H1 (cell line): ENCODE data around the gene TMEM178B. TPM values are rescaled to one million over a fixed set of nuclear protein-coding genes. Genes with fewer than 3 reads are reported as not detected.

Experiments
- CTCF ChIA-PET: fragments of 300-600 bp; sonication (Branson Sonifier 250); formaldehyde crosslinking; loops from one replicate; lab custom pipeline; 2021; ENCODE audit not compliant: partially characterized antibody; lab: Charles Lee
- POLR2A ChIA-PET: fragments of 300-600 bp; sonication (Branson Sonifier 250); formaldehyde crosslinking; loops from one replicate; lab custom pipeline; 2021; ENCODE audit warnings: inconsistent platforms; ENCODE audit not compliant: partially characterized antibody; lab: Charles Lee
- DNase-seq, 2 experiments: peaks; one replicate each; pipeline versions ENCODE4 v3.0.0 to v3.0.0-alpha.2; 2010 to 2022; ENCODE audit warnings: low spot score in 2 of 2, low read depth in 1 of 2, mixed read lengths in 1 of 2
- FAIRE-seq: peaks from 2 replicates; lab custom pipeline; 2011; peaks lifted over from hg19 to GRCh38; lab: Jason Lieb, UNC
- H2AFZ ChIP-seq: 2 replicates; pipeline ENCODE4 v1.8.1; 2012; ENCODE audit warnings: low read length, inconsistent platforms
- H2AK5ac ChIP-seq: 2 replicates; pipeline ENCODE4 v1.6.1; 2013; ENCODE audit warnings: low read depth, low read length
- H2BK120ac ChIP-seq: replicated peaks from 2 replicates; pipeline ENCODE3; 2013; ENCODE audit warnings: low read depth, low read length, inconsistent platforms
- H2BK12ac ChIP-seq: 2 replicates; pipeline ENCODE4 v1.6.1; 2013; ENCODE audit warnings: low read depth, low read length
- H2BK15ac ChIP-seq: 2 replicates; pipeline ENCODE4 v1.6.1; 2013; ENCODE audit warnings: low read length
- H2BK20ac ChIP-seq: 2 replicates; pipeline ENCODE4 v1.6.1; 2013; ENCODE audit warnings: low read length
- H2BK5ac ChIP-seq: 2 replicates; pipeline ENCODE4 v1.6.1; 2013; ENCODE audit warnings: low read depth, low read length
- H3K14ac ChIP-seq: 2 replicates; pipeline ENCODE4 v1.6.1; 2013; ENCODE audit warnings: inconsistent platforms; ENCODE audit not compliant: insufficient read length
- H3K18ac ChIP-seq: 2 replicates; pipeline ENCODE4 v1.6.1; 2013; ENCODE audit warnings: low read length; ENCODE audit errors: extremely low read depth
- H3K23ac ChIP-seq: 2 replicates; pipeline ENCODE4 v1.6.1; 2013; ENCODE audit warnings: inconsistent platforms; ENCODE audit not compliant: insufficient read length
- H3K23me2 ChIP-seq: 2 replicates; pipeline ENCODE4 v1.6.1; 2013; ENCODE audit warnings: low read depth, low read length
- H3K27ac ChIP-seq: 2 replicates; pipeline ENCODE4 v1.6.1; 2011; ENCODE audit warnings: low read depth, low read length, inconsistent platforms
- H3K27me3 ChIP-seq, 4 experiments: replicated peaks in 1 of 4; 1 replicate in 1 of 4; 2 replicates in 3 of 4; pipeline versions ENCODE4 v1.6.1 to v1.8.1; 2011 to 2013; ENCODE audit warnings: low read length in 3 of 4, mild to moderate bottlenecking in 3 of 4, inconsistent platforms in 2 of 4, mixed read lengths in 2 of 4, moderate library complexity in 1 of 4; ENCODE audit not compliant: control insufficient read depth in 3 of 4, insufficient read depth in 3 of 4; ENCODE audit errors: extremely low read depth in 1 of 4
- H3K36me3 ChIP-seq, 4 experiments: 2 replicates each; pipeline versions ENCODE4 v1.6.1 to v1.8.1; 2011 to 2013; ENCODE audit warnings: mild to moderate bottlenecking in 4 of 4, low read length in 3 of 4, moderate library complexity in 2 of 4, control low read depth in 1 of 4, inconsistent platforms in 1 of 4; ENCODE audit not compliant: insufficient read depth in 4 of 4, control insufficient read depth in 2 of 4
- H3K4ac ChIP-seq: replicated peaks from 2 replicates; pipeline ENCODE3; 2013; ENCODE audit warnings: low read length, low read depth, mixed read lengths, inconsistent platforms; ENCODE audit not compliant: insufficient read length
- H3K4me1 ChIP-seq, 4 experiments: replicated peaks in 1 of 4; 1 replicate in 1 of 4; 2 replicates in 3 of 4; pipeline versions ENCODE4 v1.6.1 to v1.8.1; 2011 to 2013; ENCODE audit warnings: low read length in 3 of 4, inconsistent platforms in 2 of 4, mixed read lengths in 1 of 4; ENCODE audit not compliant: insufficient read depth in 4 of 4, control insufficient read depth in 3 of 4
- H3K4me2 ChIP-seq, 2 experiments: 2 replicates each; pipeline versions ENCODE4 v1.6.1 to v1.8.1; 2011 to 2013; ENCODE audit warnings: low read depth in 2 of 2, low read length in 2 of 2, control low read depth in 1 of 2, inconsistent platforms in 1 of 2, mild to moderate bottlenecking in 1 of 2; ENCODE audit not compliant: insufficient read depth in 1 of 2
- H3K4me3 ChIP-seq, 4 experiments: fragments of 200-600, 300-600 bp in 1 of 4; sonication (generic), shearing (Covaris generic), sonication (Bioruptor Twin) in 1 of 4; 2 replicates each; pipeline versions ENCODE4 v1.5.1 to v1.8.1; 2011 to 2016; ENCODE audit warnings: low read length in 4 of 4, low read depth in 3 of 4, control low read depth in 2 of 4, inconsistent platforms in 2 of 4, mild to moderate bottlenecking in 2 of 4, mixed read lengths in 1 of 4, moderate library complexity in 1 of 4; ENCODE audit not compliant: insufficient read depth in 2 of 4; ENCODE audit errors: extremely low read depth in 1 of 4
- H3K56ac ChIP-seq: replicated peaks from 2 replicates; pipeline ENCODE3; 2013; ENCODE audit warnings: low read depth, mild to moderate bottlenecking, mixed read lengths, low read length, inconsistent platforms; ENCODE audit not compliant: insufficient read length
- H3K79me1 ChIP-seq: 2 replicates; pipeline ENCODE4 v1.6.1; 2013; ENCODE audit warnings: low read depth, low read length, control low read depth
- H3K79me2 ChIP-seq, 2 experiments: 2 replicates each; pipeline versions ENCODE4 v1.6.1 to v1.8.1; 2012 to 2013; ENCODE audit warnings: low read length in 2 of 2, mild to moderate bottlenecking in 2 of 2, inconsistent platforms in 1 of 2; ENCODE audit not compliant: insufficient read depth in 2 of 2, control insufficient read depth in 1 of 2
- H3K9ac ChIP-seq, 4 experiments: replicated peaks in 1 of 4; 1 replicate in 1 of 4; 2 replicates in 3 of 4; pipeline versions ENCODE4 v1.6.1 to v1.8.1; 2011 to 2013; ENCODE audit warnings: low read depth in 3 of 4, low read length in 3 of 4, control low read depth in 2 of 4, mild to moderate bottlenecking in 2 of 4, moderate library complexity in 2 of 4, inconsistent platforms in 1 of 4; ENCODE audit errors: extremely low read depth in 1 of 4
- H3K9me3 ChIP-seq, 2 experiments: 2 replicates each; pipeline versions ENCODE4 v1.6.1 to v1.8.1; 2012 to 2013; ENCODE audit warnings: mild to moderate bottlenecking in 2 of 2, moderate library complexity in 2 of 2, control low read depth in 1 of 2, inconsistent platforms in 1 of 2, low read depth in 1 of 2, low read length in 1 of 2, mixed read lengths in 1 of 2; ENCODE audit not compliant: insufficient read depth in 2 of 2
- H4K20me1 ChIP-seq, 2 experiments: replicated peaks in 1 of 2; 2 replicates each; pipeline versions ENCODE3 to v1.8.1; 2011 to 2013; ENCODE audit warnings: inconsistent platforms in 2 of 2, low read length in 2 of 2, mild to moderate bottlenecking in 1 of 2; ENCODE audit not compliant: insufficient read depth in 2 of 2, control insufficient read depth in 1 of 2
- H4K5ac ChIP-seq: 2 replicates; pipeline ENCODE4 v1.6.1; 2013; ENCODE audit warnings: low read length, low read depth, mixed read lengths, inconsistent platforms; ENCODE audit not compliant: insufficient read length
- H4K8ac ChIP-seq: 2 replicates; pipeline ENCODE4 v1.8.0; 2013; ENCODE audit warnings: mild to moderate bottlenecking, moderate library complexity, low read length, inconsistent platforms; ENCODE audit not compliant: insufficient read depth; ENCODE audit errors: extremely low read depth
- H4K91ac ChIP-seq: replicated peaks from 2 replicates; pipeline ENCODE3; 2013; ENCODE audit warnings: low read length, mixed read lengths, inconsistent platforms; ENCODE audit not compliant: insufficient read length
- EGR1 ChIP-seq: IDR thresholded peaks from 2 replicates; pipeline ENCODE4 v1.6.1; 2011; ENCODE audit warnings: low read depth, low read length, borderline replicate concordance
- EZH2 ChIP-seq: fragments of 200-600 bp; sonication (generic); IDR thresholded peaks from 2 replicates; pipeline ENCODE4 v1.7.1; 2012; ENCODE audit warnings: low read depth, mild to moderate bottlenecking, moderate library complexity, low read length, inconsistent platforms; ENCODE audit not compliant: severe bottlenecking
- GABPA ChIP-seq: IDR thresholded peaks from 2 replicates; pipeline ENCODE4 v1.6.1; 2011; ENCODE audit warnings: mild to moderate bottlenecking, low read length, moderate library complexity, borderline replicate concordance; ENCODE audit not compliant: insufficient read depth
- MAFK ChIP-seq: IDR thresholded peaks from 2 replicates; pipeline ENCODE4 v1.6.1; 2012; ENCODE audit warnings: low read depth, mild to moderate bottlenecking, improper control_type of control experiment, low read length
- NANOG ChIP-seq: IDR thresholded peaks from 2 replicates; pipeline ENCODE4 v1.6.1; 2011; ENCODE audit warnings: low read length, low read depth, mild to moderate bottlenecking, inconsistent platforms; ENCODE audit not compliant: insufficient read depth, poor library complexity, severe bottlenecking
- POLR2A ChIP-seq, 2 experiments: IDR thresholded peaks; 1 replicate in 1 of 2; 2 replicates in 1 of 2; pipeline ENCODE4 v1.6.1; 2011; ENCODE audit warnings: low read depth in 2 of 2, low read length in 2 of 2, mild to moderate bottlenecking in 2 of 2; ENCODE audit errors: control extremely low read depth in 1 of 2
- SAP30 ChIP-seq: fragments of 300-600 bp; sonication (generic); IDR thresholded peaks from 2 replicates; pipeline ENCODE4 v1.7.1; 2012; ENCODE audit warnings: low read length, moderate library complexity, mild to moderate bottlenecking, inconsistent platforms; ENCODE audit not compliant: insufficient read depth, insufficient replicate concordance
- SP1 ChIP-seq: IDR thresholded peaks from 2 replicates; pipeline ENCODE4 v1.6.1; 2011; ENCODE audit warnings: low read depth, low read length
- SRF ChIP-seq: IDR thresholded peaks from 2 replicates; pipeline ENCODE4 v1.6.1; 2011; ENCODE audit warnings: mild to moderate bottlenecking, low read depth, low read length, moderate library complexity
- TAF7 ChIP-seq: optimal IDR thresholded peaks from 2 replicates; pipeline ENCODE3; 2011; ENCODE audit warnings: low read depth, mild to moderate bottlenecking, inconsistent platforms, low read length, moderate library complexity, borderline replicate concordance
- TBP ChIP-seq: IDR thresholded peaks from 2 replicates; pipeline ENCODE4 v1.6.1; 2011; ENCODE audit warnings: low read depth, low read length, improper control_type of control experiment
- TEAD4 ChIP-seq: IDR thresholded peaks from 2 replicates; pipeline ENCODE4 v1.6.1; 2012; ENCODE audit warnings: low read depth, low read length, inconsistent platforms, mixed read lengths
- ZNF274 ChIP-seq: IDR thresholded peaks from 2 replicates; pipeline ENCODE4 v1.7.0; 2012; ENCODE audit warnings: low read length, borderline replicate concordance; ENCODE audit errors: extremely low read depth
- WGBS, 2 experiments: shearing (Covaris generic) in 1 of 2; methylation state at CpG; one replicate each; pipeline versions ENCODE4 v1.1.6 to v1.1.7; 2013 to 2015; ENCODE audit warnings: low lambda C conversion rate in 2 of 2, mixed read lengths in 2 of 2, inconsistent platforms in 1 of 2, low coverage in 1 of 2, missing lambda C conversion rate in 1 of 2; ENCODE audit not compliant: insufficient replicate concordance in 2 of 2, insufficient coverage in 1 of 2, insufficient read length in 1 of 2; ENCODE audit errors: extremely low coverage in 1 of 2, missing lambda C conversion rate in 1 of 2; 5-methylcytosine and 5-hydroxymethylcytosine counted together
- polyA plus RNA-seq, 7 experiments: library from polyadenylated mRNA; depleted of rRNA in 3 of 7; stranded (reverse) in 5 of 7; unstranded in 2 of 7; fragments of >200 nt in 5 of 7; fragments of 200-250 nt in 2 of 7; gene quantifications; 1 replicate in 5 of 7; 2 replicates in 1 of 7; 4 replicates in 1 of 7; pipeline versions ENCODE4 v1.2.1 to v1.2.3, GENCODE V29; 2011 to 2013; ENCODE audit warnings: missing spikeins in 2 of 7, mixed read lengths in 2 of 7
- total RNA-seq: library from RNA; stranded (reverse); fragmentation: NEBNext Ultra II Directional; extraction: Animal tissue kit (Norgen Biotek cat#: 25700); gene quantifications from 2 replicates; pipeline ENCODE4 v1.2.1, GENCODE V29; 2021
- TF ChIP-seq, protein P1 (sequence below): IDR thresholded peaks from 2 replicates; pipeline ENCODE4 v1.6.1; 2011; ENCODE audit warnings: low read length, improper control_type of control experiment

Gene TMEM178B
- total and polyA plus RNA-seq, 2 of the 8 experiments (the other 6 are each of a cell fraction or from before 2014, with no cell fraction given), result 5.3 to 18.1 TPM

DNA sequence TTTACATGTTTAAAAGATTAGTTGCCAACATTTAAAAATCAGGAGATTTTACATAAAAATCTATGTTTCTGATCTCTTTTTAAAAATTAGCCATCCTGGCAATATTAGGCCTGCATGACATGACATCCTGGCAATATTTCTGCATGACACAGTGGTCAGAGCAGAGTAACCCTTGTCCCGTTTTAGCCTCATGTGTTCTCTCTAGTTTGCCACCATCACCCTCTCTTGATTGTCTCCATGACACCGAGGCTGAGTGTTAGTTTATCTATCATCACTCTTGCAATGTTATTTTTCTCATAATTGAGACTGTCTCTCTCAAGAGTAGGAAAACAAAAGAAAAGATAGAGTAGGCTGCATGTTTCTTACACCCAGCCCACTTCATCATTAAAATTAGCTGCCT is 287.6 kb downstream of the TMEM178B start:
- Histone ChIP-seq H3K14ac (no peak overlapping the region), H3K4me1 (peaks cover 3 to 11% (median 6%) of the 10 kb centered on the region in 4 experiments; a peak in 6 of 7 replicates), H3K4me2 (no peak overlapping the region), H3K79me1 (no peaks in the 10 kb centered on the region), H3K23ac (no peak overlapping the region), H3K56ac (no peak overlapping the region), H2BK5ac (no peak overlapping the region), H2BK20ac (no peak overlapping the region), H3K9me3 (0 out of 4 replicates have a peak, but pooled peaks cover 0 to 2% of the 10 kb centered on the region in 2 experiments), H4K5ac (no peak overlapping the region), H3K4me3 (no peak overlapping the region), H3K79me2 (no peaks in the 10 kb centered on the region), H3K18ac (no peak overlapping the region), H2AK5ac (no peak overlapping the region), H2BK120ac (no peak overlapping the region), H4K91ac (no peak overlapping the region), H2BK12ac (no peak overlapping the region), H3K4ac (no peak overlapping the region), H4K8ac (no peak overlapping the region), H3K23me2 (no peaks in the 10 kb centered on the region; the same call in 1 of the 2 replicates), H3K9ac (no peak overlapping the region), H2BK15ac (no peak overlapping the region), H3K27me3 (no peaks in the 10 kb centered on the region), H3K36me3 (no peaks in the 10 kb centered on the region), H2AFZ (no peak overlapping the region), H4K20me1 (no peaks in the 10 kb centered on the region), H3K27ac (no peak overlapping the region)
- WGBS, 2 experiments, result 85% methylated on average over 2 of the region's 2 CpGs; no CpG with 5 or more reads in 1 of the 2 experiments
- CTCF ChIA-PET, result no interaction called here
- POLR2A ChIA-PET, result interaction anchor here (0.6 kb wide), 1 partner anchor 47 kb away, joined by 3 read pairs; no protein-coding TSS in a partner anchor
- DNase-seq (no peak), FAIRE-seq (no peak)
- TF ChIP-seq SP1, result no peak
- no peak for TF ChIP-seq ZNF274
- no peak for TF ChIP-seq EGR1
- no peak for TF ChIP-seq GABPA
- TF ChIP-seq MAFK, result no peak
- TF ChIP-seq TBP, result no peak
- no peak for TF ChIP-seq TAF7
- TF ChIP-seq SRF, result no peak
- no peak for TF ChIP-seq POLR2A (IDR thresholded peaks at IDR 0.05; ENCODE audit: control extremely low read depth in 1 of 2, low read depth in 2 of 2, low read length in 2 of 2)
- TF ChIP-seq, protein P1, sequence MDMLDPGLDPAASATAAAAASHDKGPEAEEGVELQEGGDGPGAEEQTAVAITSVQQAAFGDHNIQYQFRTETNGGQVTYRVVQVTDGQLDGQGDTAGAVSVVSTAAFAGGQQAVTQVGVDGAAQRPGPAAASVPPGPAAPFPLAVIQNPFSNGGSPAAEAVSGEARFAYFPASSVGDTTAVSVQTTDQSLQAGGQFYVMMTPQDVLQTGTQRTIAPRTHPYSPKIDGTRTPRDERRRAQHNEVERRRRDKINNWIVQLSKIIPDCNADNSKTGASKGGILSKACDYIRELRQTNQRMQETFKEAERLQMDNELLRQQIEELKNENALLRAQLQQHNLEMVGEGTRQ, result no peak
- no peak for TF ChIP-seq NANOG
- no peak for TF ChIP-seq EZH2
- no peak for TF ChIP-seq TEAD4
- no peak for TF ChIP-seq SAP30
